ENCODE results near the gene ACER1.

The ACER1 gene

DNA sequence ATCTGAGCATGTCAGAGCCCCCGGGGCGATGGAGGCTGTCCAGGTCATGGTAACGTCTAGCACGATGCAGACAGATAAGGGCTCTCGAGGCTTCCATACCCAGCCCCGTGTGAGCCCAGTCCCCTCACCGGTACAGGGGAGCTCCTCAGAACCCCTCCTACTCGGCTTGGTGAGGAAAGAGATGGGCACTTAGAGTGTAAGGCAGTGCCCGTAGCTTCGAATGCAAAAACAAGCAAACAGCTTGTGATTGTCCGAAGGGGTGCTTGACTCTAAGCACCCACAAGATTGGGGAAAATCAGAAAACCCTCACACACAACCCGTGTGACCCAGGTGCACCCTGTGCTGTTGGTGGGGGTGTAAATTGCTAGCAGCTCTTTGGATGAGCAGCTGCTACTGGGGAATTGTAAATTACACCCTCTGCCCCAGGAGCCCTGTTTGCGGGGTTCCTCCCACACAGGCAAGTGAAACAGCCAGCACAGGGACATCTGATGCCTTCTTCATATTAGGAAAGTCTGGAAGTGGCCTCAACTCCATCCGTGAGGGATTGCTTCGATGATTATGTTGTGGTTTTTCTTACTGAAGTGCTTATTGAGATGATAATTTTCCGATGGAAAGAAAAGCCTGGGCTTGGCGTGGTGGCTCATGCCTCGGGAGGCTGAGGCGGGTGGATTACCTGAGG, 43.2 kb upstream of the ACER1 start:
- no peak overlapping the region for H3K4me3 ChIP-seq (ENCODE audit: low read length)
- DNase-seq (ENCODE audit: low read depth): no peak
- TF ChIP-seq, protein P1, sequence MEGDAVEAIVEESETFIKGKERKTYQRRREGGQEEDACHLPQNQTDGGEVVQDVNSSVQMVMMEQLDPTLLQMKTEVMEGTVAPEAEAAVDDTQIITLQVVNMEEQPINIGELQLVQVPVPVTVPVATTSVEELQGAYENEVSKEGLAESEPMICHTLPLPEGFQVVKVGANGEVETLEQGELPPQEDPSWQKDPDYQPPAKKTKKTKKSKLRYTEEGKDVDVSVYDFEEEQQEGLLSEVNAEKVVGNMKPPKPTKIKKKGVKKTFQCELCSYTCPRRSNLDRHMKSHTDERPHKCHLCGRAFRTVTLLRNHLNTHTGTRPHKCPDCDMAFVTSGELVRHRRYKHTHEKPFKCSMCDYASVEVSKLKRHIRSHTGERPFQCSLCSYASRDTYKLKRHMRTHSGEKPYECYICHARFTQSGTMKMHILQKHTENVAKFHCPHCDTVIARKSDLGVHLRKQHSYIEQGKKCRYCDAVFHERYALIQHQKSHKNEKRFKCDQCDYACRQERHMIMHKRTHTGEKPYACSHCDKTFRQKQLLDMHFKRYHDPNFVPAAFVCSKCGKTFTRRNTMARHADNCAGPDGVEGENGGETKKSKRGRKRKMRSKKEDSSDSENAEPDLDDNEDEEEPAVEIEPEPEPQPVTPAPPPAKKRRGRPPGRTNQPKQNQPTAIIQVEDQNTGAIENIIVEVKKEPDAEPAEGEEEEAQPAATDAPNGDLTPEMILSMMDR (conservative IDR thresholded peaks at IDR 0.05; ENCODE audit: low read length): no peak

DNA sequence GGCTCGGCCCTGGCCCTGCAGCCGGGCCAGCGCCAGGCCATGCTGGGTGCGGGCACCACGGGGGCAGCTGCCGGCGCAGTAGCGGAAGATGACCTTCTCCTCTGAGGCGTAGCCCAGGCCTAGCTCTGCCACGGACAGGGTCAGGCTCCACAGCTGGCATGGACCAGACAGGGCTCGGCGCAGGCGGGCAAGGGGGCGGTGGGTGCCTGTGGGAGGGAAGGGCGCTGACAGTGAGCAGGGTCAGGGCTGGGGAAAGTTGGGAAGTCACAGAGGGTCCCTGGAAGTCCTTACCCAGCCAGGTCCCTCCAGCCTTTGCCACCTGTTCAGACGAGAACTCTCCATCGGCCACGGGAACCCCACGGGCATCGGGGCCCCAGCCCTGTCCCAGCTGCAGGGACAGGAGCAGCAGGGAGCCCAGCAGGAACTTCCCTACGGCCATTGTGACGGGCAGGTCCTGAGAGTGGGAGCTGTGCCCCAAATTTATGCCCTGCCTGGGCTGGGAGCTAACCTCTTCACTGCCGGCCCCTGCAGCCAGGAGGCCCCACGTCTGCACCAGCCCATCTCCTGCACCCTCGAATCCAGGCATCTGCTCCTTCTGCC, 42.1 kb upstream of the ACER1 start, which contains the start of gene PSPN:
Gene PSPN, minus strand, starts transcription at position 523 of the 600 bp plus-strand sequence. Its CDS starts 84 bp downstream, at position 439.
- no peak for DNase-seq (ENCODE audit: low read depth)
- H3K4me3 ChIP-seq (ENCODE audit: low read length): no peak within 1 kb of the TSS
- TF ChIP-seq, protein P1 (conservative IDR thresholded peaks at IDR 0.05; ENCODE audit: low read length): no peak

DNA sequence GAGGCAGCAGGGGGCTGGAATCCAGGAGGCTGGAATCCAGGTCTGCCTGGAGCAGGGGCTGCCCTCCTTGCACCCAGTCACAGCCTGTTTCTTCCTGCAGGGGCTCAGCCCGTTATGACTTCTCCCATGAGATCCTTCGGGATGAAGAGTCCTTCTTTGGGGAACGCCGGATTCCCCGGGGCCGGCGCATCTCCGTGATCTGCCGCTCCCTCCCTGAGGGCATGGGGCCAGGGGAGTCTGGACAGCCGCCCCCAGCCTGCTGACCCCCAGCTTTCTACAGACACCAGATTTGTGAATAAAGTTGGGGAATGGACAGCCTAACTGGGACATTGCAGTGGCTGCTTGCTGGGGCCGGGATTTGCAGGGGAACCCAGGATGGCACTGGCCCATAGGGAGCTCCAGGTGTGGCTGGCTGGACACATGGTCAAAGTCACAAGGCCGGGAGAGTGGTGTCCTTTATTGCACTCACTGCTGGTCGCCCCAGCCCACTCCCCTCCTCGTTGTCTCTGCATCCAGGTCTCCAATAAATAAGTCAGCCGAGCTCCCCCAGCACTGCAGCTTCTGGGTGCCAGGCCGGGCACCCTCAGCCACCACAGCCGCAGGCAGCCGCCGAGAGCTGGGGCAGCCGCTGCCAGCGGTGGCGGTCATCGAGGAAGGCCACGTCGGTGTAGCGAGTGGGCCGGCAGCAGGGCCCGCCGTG, 41.4 kb upstream of the ACER1 start:
- H3K4me3 ChIP-seq (ENCODE audit: low read length): no peak overlapping the region
- TF ChIP-seq, protein P1 (conservative IDR thresholded peaks at IDR 0.05; ENCODE audit: low read length): no peak
- DNase-seq (ENCODE audit: low read depth): no peak

DNA sequence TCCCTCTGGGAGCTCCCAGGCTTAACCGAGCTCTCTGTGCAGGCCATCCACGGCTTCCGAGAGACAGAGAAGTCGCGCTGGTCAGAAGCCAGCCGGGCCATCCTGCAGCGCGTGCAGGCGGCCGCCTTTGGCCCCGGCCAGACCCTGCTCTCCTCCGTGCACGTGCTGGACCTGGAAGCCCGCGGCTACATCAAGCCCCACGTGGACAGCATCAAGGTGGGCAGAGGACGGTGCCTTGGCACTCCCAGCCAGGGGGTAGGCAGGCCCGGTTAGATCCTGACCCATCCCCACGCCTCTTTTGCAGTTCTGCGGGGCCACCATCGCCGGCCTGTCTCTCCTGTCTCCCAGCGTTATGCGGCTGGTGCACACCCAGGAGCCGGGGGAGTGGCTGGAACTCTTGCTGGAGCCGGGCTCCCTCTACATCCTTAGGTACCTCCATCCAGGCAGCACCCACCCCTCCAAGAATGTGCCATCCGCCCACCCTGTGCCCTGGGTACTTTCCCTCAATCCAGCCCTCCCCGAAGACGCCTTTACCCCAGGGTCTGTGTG, 40.8 kb upstream of the ACER1 start:
- DNase-seq (ENCODE audit: low read depth): no peak
- H3K4me3 ChIP-seq (ENCODE audit: low read length): peak overlapping the region; percentile 65
- TF ChIP-seq, protein P1 (conservative IDR thresholded peaks at IDR 0.05; ENCODE audit: low read length): no peak

DNA sequence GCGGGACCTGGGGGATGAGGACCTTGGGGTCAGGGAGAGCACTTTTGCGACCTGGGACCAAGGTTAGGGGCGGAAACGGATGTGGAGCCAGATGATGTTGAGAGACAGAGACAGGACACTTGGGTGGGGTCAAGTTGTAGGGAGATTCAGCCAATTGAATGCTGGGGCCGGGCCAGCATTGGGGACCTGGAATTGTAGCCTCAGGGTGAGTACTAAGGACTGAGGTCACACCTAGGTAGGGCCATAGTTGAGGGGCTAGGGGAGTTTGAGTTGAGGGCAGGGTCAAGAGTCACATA, 40.3 kb upstream of the ACER1 start:
- TF ChIP-seq, protein P1 (conservative IDR thresholded peaks at IDR 0.05; ENCODE audit: low read length): no peak
- peak overlapping the region; percentile 65 for H3K4me3 ChIP-seq (ENCODE audit: low read length)
- DNase-seq (ENCODE audit: low read depth): no peak

DNA sequence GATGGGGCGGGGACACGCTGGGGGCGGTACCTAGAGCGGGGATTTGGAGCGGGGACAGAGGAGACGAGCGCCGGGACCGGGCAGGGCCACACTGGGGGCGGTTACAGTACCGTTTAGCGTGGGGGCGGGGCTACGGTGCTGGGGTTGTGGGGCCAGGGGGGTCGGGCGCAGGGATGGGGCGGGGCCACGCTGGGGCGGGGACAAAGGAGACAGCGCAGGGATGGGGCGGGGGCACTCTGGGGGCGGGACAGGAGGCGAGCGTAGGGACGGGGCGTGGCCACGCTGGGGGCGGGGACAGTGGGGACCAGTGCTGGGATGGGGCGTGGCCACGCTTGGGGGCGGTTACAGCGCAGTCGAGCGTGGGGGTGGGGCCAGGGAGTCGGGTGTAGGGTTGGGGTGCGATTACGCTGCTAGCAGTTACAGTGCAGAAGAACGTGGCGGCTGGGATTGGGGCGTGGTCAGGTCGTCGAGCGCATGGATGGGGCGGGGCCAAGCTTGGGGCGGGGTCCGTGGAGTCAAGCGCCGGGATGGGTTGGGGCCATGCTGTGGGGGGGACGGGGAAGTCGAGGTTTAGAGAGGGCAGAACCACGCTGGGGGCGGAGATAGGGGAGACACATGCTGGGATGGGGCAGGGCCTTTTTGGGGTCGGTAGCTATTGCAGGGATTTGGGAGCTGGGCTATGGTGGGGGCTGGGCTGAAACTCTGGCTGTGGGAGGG, 39.8 kb upstream of the ACER1 start:
- TF ChIP-seq, protein P1 (conservative IDR thresholded peaks at IDR 0.05; ENCODE audit: low read length): no peak
- H3K4me3 ChIP-seq (ENCODE audit: low read length): peak overlapping the region; percentile 74
- DNase-seq (ENCODE audit: low read depth): peak; percentile 97
